ENCODE measurements around the gene TGM6.

- TF ChIP-seq, protein P1, sequence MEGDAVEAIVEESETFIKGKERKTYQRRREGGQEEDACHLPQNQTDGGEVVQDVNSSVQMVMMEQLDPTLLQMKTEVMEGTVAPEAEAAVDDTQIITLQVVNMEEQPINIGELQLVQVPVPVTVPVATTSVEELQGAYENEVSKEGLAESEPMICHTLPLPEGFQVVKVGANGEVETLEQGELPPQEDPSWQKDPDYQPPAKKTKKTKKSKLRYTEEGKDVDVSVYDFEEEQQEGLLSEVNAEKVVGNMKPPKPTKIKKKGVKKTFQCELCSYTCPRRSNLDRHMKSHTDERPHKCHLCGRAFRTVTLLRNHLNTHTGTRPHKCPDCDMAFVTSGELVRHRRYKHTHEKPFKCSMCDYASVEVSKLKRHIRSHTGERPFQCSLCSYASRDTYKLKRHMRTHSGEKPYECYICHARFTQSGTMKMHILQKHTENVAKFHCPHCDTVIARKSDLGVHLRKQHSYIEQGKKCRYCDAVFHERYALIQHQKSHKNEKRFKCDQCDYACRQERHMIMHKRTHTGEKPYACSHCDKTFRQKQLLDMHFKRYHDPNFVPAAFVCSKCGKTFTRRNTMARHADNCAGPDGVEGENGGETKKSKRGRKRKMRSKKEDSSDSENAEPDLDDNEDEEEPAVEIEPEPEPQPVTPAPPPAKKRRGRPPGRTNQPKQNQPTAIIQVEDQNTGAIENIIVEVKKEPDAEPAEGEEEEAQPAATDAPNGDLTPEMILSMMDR (IDR thresholded peaks at IDR 0.05 in 4 of 5, conservative IDR thresholded peaks at IDR 0.05 in 1 of 5), result no peak
- TF ChIP-seq POLR2A (IDR thresholded peaks at IDR 0.05), result no peak
Observed at GRCh38 chr20:2346188-2346587, 34.5 kb upstream of the TGM6 start.
